Middle frontal gyrus (tissue), 1 donor: ENCODE data around the gene MAFF.
"Not testable (repeated sequence)": the region's sequence is repeated elsewhere in the genome, so short reads cannot be mapped to it uniquely, and the experiment has no call there.

Source experiments
- DNase-seq: peaks from one replicate; pipeline ENCODE4 v3.0.0-alpha.2; 2015; ENCODE audit warnings: low spot score; ENCODE audit errors: extremely low spot score

The MAFF gene

GRCh38 chr22:38177571-38177925 lies 24.2 kb upstream of the MAFF start:
- not testable (repeated sequence) for DNase-seq

DNA sequence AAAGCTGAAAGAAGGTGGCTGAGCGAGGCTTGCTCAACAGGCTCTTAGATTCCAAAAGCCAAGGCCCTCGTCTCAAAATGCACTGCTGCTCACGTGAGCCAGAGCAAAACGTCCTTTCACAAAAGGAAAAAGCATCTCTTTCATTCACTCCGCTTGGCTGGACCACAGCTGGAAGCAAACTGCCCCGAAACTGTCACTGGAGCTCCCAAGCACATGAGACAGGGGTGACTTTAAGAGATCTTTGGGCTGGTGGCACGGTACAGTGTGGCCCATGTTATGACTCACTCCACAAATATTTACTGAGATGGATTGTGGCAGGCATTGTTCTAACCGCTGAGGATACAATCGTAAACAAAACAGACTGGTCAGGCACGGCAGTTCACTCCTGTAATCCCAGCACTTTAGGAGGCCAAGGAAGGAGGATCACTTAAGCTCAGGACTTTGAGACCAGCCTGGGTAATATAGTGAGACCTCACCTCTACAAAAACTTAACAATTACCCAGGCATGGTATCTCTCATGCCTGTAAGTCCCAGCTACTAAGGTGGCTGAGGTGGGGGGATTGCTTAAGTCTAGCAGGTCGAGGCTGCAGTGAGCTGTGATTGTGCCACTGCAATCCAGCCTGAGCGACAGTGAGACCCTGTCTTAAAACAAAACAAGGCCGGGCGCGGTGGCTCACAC lies 23.7 kb upstream of the MAFF start:
- DNase-seq = no peak

DNA sequence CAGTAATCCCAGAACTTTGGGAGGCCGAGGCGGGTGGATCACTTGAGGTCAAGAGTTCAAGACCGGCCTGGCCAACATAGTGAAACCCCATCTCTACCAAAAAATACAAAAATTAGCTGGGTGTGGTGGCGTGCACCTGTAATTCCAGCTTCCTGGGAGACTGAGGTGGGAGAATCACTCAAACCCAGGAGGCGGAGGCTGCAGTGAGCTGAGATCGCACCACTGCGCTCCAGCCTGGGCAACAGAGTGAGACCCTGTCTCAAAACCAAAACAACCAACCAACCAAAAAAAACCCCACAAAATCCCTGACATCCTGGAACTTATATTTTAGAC lies 23.2 kb upstream of the MAFF start:
- not testable (repeated sequence) for DNase-seq

DNA sequence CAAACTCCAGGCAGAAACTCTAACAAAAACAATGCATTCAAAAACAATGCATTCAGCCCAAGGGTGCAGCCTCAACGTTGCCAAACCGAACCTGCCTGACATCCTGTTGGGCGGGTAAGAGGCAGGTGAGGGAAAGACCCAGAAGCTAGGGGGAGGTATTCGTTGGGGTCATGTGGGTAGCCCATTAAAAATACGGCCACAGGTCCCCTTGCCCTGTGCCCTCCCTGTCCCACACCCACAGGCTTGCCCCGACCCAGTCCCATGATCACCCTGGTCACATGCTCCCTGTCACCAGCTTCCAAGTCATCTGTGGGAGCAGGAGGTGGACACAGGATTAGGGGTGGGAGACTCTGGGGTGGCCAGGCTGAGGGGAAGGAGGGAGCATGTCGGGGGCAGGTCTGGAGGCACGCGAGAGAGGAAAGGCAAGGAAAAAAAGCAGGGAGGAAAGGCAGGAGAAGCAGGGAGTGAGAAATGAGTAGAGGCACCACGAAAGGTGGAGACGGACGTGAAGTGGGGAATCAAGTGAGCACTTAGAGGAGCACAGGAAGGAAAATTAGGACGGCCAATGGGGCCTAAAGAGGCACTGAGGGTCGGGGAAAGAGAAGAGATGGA lies 20.8 kb upstream of the MAFF start:
- DNase-seq = no peak

DNA sequence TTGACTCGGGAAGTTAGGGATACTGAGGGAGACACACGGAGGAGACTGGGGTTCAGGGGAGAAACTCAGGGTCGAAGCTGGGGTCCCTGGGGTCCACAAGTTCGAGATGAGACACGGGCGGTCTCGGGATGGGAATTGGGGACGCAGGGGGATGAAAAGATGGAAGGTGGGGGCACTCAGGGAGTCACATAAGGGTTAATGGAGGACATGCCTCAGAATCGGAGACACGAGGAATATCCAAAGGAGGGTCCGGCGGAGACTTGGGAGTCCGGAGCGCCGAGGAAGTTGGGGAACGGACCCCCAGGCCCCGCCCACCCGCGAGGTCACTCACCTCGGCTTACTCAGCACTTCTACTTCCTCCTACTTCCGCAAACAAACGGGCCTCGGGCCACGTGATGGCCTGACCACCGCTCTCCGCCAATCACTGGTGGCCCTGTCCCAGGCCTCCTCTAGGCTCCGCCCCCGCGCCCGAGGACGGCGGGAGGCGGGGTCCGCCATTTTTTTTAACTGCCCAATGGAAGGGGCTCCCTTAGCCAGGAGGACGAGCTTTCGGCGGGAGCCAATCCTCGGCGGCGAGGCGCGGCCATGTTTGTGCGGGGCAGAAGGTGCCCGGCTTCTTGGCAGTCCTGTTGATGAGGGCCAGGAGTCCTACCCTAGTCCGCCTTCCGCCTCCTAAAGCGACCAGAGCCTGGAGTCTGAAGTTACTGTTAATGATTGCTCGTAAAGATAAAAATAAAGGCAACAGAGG lies 20.2 kb upstream of the MAFF start, which contains the start of gene PLA2G6:
Gene PLA2G6, minus strand, starts transcription at position 378 of the 748 bp plus-strand sequence. CDS start 12,404 bp downstream, outside the sequence.
- peak; percentile 99 for DNase-seq

DNA sequence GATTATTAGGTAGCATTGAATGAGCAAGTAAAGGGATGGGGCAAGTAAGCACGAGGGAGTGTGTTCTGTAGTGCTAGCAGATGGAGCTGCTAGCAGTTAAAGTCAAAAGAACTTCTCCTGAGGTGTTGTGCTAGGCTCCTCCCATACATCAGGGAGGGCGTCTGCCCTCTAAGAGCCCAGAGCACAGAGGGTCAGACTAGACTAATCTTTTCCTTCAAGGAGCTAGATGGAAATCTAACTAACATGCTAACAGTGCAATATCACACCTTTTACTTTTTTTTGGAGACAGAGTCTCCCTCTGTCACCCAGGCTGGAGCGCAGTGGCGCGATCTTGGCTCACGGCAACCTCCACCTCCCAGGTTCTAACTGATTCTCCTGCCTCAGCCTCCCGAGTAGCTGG lies 17.0 kb upstream of the MAFF start:
- no peak for DNase-seq

DNA sequence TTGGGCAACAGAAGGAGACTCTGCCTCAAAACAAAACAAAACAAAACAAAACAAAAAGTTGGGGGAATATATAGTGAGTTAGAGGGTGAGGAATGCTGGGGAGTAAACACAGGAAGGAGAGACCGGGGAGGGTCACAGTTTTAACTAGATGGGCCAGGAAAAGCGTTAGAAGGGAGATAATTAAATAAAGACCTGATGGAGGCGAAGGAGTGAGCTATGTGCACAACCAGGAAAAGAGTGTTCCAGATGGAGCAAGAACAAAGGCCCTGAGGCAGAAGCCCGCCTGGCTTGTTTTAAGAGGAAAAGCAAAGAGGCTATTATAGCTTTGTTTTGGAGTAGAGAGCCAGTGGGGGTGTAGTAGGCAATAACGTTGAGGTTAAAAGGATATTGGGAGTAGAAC lies 15.4 kb upstream of the MAFF start:
- DNase-seq = no peak

DNA sequence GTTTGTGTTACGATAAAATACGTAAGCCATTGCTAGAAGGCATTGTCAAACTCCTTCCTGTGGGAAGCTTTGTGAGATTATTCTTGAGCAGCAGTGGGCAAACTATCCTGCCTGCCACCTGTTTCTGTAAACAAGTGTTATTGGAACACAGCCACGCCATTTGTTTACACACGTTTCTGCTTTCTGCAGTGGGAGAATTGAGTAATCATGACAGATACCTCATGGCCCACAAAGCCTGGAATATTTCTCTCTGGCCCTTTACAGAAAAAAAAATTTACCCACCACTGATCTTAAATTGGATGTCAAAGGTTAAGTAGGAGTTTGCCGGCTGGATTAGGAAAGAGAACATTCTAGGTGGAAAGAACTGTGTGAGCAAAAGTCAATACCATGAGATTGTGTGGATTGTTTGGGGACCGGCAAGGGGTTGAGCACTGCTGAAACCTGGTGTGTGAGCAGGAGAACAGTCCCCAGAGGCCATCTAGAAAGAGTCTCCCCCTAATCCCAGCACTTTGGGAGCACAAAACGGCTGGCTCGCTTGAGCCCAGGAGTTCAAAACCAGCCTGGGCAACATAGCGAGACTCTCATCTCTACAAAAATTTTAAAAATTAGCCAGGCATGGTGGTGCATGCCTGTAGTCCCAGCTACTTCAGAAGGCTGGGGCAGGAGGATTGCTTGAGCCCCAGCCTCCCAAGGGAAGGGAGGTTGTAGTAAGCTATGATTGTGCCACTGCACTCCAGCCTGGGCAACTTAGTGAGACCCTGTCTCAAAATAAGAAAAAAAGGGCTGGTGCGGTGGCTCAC lies 14.2 kb upstream of the MAFF start:
- DNase-seq = no peak

GRCh38 chr22:38189104-38189503 lies 12.7 kb upstream of the MAFF start:
- no peak for DNase-seq

GRCh38 chr22:38190581-38190980 lies 11.2 kb upstream of the MAFF start:
- no peak for DNase-seq

DNA sequence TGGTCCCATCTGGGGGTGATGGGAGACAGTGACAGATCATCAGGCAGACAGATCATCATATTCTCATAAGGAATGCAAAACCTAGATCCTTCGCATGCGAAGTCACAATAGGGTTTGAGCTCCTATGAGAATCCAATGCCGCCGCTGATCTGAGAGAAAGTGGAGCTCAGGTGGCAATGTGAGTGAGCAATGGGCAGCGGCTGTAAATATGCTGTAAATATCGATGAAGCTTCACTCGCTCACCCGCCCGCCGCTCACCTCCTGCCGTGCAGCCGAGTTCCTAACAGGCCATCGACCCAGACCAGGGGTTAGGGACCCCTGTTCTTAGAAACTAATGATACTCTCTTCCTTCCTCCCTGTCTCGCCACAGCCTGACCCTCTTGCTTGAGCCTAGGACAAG lies 10.7 kb upstream of the MAFF start:
- DNase-seq = no peak

- DNase-seq = no peak
These were observed 9.9 kb upstream of the MAFF start for GRCh38 chr22:38191731-38192474.

GRCh38 chr22:38192475-38192863 lies 9.3 kb upstream of the MAFF start:
- no peak for DNase-seq

DNA sequence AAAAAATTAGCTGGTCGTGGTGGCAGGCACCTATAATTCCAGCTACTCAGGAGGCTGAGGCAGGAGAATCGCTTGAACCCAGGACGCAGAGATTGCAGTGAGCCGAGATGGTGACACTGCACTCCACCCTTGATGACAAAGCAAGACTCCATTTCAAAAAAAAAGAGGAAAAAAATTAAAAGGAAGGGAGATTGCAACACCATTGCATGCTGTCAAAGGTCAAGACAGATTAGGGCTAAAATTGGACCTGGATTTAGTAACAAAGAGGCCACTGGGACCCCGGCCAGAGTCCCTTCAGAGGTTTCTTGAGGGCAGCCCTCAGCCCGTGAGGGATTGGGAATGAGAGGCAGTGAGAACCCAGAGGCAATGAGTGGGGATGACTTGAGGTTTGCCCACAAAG lies 8.2 kb upstream of the MAFF start:
- no peak for DNase-seq

- no peak for DNase-seq
These were observed 4.9 kb upstream of the MAFF start for GRCh38 chr22:38196791-38197419.

DNA sequence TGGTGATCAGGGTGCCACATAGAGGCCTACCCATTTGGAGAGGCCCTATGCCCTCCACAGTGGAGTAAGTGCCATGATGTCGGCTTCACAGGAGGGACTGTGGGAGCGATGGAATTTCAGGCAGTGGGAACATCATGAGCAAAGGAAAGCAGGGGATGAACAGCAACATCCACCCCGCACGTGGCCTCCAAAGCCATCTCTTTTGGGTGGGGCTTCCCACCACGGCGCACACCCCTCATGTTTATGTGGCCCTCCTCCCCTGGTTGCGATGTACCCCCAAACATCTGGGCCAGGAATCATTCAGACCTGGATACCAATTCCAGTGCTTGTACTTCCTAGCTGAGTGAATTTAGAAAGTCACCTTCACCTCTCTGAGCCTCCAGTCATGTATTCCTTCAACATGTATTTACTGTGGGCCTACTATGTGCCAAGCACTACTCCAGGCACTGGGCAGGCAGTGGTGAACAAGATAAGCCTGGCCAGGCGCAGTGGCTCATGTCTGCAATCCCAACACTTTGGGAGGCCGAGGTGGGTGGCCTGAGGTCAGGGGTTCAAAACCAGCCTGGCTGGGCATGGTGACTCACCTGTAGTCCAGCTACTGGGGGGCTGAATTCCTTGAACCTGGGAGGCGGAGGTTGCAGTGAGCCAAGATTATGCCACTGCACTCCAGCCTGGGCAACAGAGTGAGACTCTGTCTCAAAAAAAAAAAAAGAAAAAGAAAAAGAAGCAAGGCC lies 1.8 kb upstream of the MAFF start:
- DNase-seq = no peak

- DNase-seq = no peak
These were observed 453 bp upstream of the MAFF start for GRCh38 chr22:38201371-38201710.

DNA sequence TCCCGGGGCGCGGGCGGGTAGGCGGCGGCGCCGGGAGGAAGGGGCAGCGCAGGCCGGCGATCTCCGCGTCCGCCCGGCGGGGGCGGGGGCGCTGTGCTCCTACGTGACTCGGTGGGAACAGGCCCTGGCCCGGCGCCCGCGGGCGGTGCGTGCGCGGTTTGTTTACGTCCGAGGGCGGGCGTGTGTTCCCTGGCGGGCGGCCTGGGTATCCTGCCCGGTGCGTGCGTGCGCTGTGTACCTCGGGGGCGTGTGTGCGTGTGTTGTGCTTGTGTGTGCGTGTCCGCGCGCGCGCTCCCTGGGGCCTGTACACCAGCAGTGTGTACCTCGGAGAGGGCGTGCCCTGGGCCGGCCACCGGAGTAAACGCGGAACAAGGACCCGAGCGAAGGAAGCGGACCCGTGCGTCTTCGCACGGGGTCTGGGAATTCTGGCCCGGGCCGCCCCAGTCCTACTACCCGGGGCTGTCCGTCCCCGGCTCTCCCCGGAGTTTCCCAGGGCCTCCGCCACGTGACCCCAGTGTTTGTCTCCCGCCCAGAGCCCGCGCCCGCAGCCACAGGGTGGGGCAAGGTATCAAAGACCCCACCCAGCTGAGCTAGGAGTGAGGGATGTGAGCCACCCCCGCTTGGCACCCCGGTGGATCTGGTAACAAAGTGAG lies 769 bp downstream of the MAFF start:
- DNase-seq = no peak

- no peak for DNase-seq
These were observed 1.5 kb downstream of the MAFF start for GRCh38 chr22:38203090-38203810.
